GM10847 (cell line): ENCODE measurements around the gene PHIP.

Experiments
- POLR2A ChIP-seq: IDR thresholded peaks from 2 replicates; pipeline ENCODE4 v1.6.1; 2011; ENCODE audit not compliant: insufficient read length; ENCODE audit errors: extremely low read depth

The PHIP gene

GRCh38 chr6:79078075-79078969 is at the start of gene PHIP:
Gene PHIP (minus strand): TSS chr6:79078254. CDS start chr6:79078068, 186 bp downstream.
- TF ChIP-seq POLR2A = peak; percentile 75

DNA sequence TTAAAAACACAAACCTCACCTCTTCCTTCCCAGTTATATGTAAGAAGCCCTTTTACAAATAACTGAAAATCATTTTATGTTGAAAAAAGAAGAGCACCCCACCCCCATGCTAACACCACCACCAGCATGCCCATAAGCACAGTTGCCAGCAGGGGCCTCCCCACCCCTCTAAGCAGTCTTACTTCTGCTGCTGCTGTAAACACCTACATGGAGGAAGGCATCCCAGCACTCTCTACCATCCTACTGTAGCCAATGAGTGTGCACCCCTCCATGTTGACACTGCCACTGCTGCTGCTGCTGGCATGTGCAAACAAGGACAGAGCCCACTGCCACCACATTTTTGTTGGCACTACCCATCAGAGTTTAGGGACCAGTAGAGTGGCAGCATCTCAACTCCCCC is 49.6 kb upstream of the PHIP start:
- no peak for TF ChIP-seq POLR2A

- TF ChIP-seq POLR2A = no peak
Observed at GRCh38 chr6:79119217-79119616, 41.2 kb upstream of the PHIP start.

DNA sequence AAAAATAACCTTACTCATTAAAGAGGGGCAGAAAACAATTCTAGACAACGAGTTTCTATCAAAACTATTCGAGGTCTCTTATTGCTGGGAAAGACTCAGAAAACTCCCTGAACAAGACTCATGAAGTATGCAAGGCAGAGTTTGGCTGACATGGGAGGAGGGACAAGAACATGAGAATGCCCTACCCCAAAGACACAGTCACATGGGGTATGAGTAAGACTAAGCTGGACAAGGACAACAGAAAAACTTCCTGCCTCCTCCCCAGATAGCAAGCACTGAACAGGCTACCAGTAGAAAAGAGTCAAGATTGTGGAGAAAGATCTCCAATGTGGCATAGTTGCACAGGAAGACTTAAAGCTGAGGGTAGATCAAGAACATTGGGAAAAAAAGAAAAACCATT is 39.7 kb upstream of the PHIP start:
- TF ChIP-seq POLR2A = no peak

- TF ChIP-seq POLR2A = no peak
Observed at GRCh38 chr6:79115553-79116182, 37.6 kb upstream of the PHIP start.

- TF ChIP-seq POLR2A = no peak
Observed at GRCh38 chr6:79111549-79111948, 33.5 kb upstream of the PHIP start.

DNA sequence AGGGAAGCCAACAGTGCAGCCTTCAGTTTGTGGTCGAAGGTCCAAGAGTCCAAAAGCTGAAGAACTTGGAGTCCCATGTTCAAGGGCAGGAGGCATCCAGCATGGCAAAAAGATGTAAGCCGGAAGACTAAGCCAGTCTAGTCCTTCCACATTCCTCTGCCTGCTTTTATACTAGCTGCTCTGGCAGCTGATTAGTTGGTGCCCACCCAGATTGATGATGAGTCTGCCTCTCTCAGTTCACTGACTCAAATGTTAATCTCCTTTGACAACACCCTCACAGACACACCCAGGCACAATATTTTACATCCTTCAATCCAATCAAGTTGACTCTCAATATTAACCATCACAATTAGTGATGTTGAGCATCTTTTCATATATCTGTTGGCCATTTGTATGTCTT is 23.1 kb upstream of the PHIP start:
- TF ChIP-seq POLR2A = no peak

- no peak for TF ChIP-seq POLR2A
Observed at GRCh38 chr6:79100304-79100703, 22.2 kb upstream of the PHIP start.

DNA sequence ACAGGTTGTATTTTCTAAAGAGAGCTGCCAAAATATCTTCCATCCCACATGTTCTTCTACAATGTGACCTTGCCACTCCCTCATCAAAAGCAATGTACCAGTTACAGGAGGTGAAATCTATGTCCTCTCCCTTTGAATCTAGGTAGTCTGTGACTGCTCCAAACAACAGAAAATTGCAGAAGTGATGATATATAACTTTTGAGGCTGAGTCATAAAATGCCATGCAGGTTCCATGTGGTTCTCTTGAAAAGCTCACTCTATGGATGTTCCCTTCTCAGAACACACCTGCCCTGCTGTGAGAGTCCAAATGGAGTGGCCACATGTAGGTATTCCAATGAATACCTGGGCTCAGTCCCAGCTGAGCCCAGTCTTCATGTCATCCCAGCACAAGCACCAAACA is 16.9 kb upstream of the PHIP start:
- TF ChIP-seq POLR2A = no peak

GRCh38 chr6:79089552-79090404 is 11.7 kb upstream of the PHIP start:
- no peak for TF ChIP-seq POLR2A

DNA sequence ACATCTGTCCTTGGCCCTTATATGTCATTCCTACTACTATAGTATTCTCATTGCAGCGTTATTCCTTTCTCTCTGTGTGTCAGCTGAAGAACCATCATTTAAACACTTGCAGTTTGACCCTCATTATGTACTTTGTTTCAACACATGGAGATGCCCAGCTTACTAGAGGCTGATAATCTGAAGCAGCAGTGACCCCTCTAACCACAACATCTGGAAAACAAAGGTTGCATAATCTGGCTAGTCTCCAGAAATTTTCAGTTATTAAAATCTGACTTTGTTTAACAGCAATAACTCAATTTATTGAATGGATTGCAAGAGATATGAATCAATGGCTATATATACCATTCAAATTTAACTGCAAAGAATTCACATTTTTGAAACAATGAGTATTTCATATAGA is 6.6 kb upstream of the PHIP start:
- TF ChIP-seq POLR2A = no peak

DNA sequence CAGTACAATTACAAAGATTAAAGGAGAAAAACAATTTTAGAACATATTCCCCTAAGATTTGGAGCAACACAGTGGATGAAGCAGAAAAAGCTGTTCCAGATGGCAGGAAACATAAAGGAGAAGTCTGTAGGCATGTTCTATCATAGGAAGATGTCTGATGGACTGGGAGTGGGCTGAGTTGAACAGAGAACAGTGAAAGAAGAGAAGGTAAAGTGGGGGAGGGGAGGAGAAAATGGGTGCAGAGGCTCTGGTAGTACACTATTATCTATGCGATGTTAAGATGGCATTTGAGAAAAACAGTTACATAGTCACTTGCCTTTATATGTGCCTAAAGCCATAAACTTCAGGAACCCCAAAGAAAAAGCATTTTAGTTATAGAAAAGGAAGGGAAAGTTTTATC is 4.2 kb upstream of the PHIP start:
- TF ChIP-seq POLR2A = no peak

DNA sequence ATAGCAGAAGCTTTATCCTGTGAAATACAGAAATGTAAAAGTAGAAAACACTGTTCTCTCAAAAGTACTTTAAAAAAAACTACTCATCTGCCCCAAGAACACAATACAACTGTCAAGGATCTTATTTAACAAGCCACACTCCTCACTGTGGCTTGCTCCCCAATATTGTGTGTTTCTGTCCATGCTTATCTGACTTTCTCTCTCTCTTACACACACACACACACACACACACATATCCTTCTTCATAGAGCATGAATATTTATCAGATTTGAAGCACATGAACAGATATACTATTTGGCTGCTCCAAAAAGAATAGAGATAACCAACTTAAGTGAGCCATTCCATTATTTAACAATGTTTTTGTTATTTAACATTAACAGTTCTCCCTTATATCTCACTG is 3.6 kb upstream of the PHIP start:
- no peak for TF ChIP-seq POLR2A

GRCh38 chr6:79079561-79080041 is 1.5 kb upstream of the PHIP start:
- no peak for TF ChIP-seq POLR2A

GRCh38 chr6:79077715-79078074 is 359 bp downstream of the PHIP start:
- TF ChIP-seq POLR2A = no peak
